Measurements from ENCODE around the gene LYZL6. TPM values are rescaled to one million over a fixed set of nuclear protein-coding genes. Genes with fewer than 3 reads are reported as not detected.
A peak's percentile ranks its signal among the peaks of the same experiment; 100 is the strongest.

The LYZL6 gene
- total RNA-seq (2012; rRNA removed): not detected in 2 replicates

- H3K27me3 ChIP-seq (ENCODE audit: control insufficient read depth, insufficient read depth, low read length): peaks cover 4% of the 10 kb centered on the region
- H3K9me3 ChIP-seq (replicated peaks; ENCODE audit: low read length): no peaks in the 10 kb centered on the region
- H3K4me3 ChIP-seq (ENCODE audit: low read length): no peak within 1 kb of the TSS
- H3K36me3 ChIP-seq (ENCODE audit: insufficient read depth, low read length): no peaks in the 10 kb centered on the region
- H3K9ac ChIP-seq (ENCODE audit: low read depth, low read length): no peak within 1 kb of the TSS
- no peaks in the 10 kb centered on the region for H3K4me1 ChIP-seq (ENCODE audit: control insufficient read depth, insufficient read depth, low read length)
- no peak within 1 kb of the TSS for H3K4me2 ChIP-seq (ENCODE audit: low read length)
Measured at GRCh38 chr17:35943537-35943936, at the start of gene LYZL6. TSS of gene LYZL6 (minus strand) at chr17:35943713. CDS start at chr17:35939356, 4,357 bp downstream.

- H3K4me2 ChIP-seq (ENCODE audit: low read length): no peak overlapping the region
- H3K4me1 ChIP-seq (ENCODE audit: control insufficient read depth, insufficient read depth, low read length): no peaks in the 10 kb centered on the region
- peaks cover 3% of the 10 kb centered on the region for H3K27me3 ChIP-seq (ENCODE audit: control insufficient read depth, insufficient read depth, low read length)
- no peaks in the 10 kb centered on the region for H3K36me3 ChIP-seq (ENCODE audit: insufficient read depth, low read length)
- H3K4me3 ChIP-seq (ENCODE audit: low read length): no peak overlapping the region
- H3K9me3 ChIP-seq (replicated peaks; ENCODE audit: low read length): no peaks in the 10 kb centered on the region
- H3K9ac ChIP-seq (ENCODE audit: low read depth, low read length): no peak overlapping the region
Measured at GRCh38 chr17:35991075-35991474, 47.6 kb upstream of the LYZL6 start.

GRCh38 chr17:35988164-35988563 lies 44.7 kb upstream of the LYZL6 start:
- no peaks in the 10 kb centered on the region for H3K4me1 ChIP-seq (ENCODE audit: control insufficient read depth, insufficient read depth, low read length)
- H3K9me3 ChIP-seq (replicated peaks; ENCODE audit: low read length): no peaks in the 10 kb centered on the region
- peaks cover 3% of the 10 kb centered on the region for H3K27me3 ChIP-seq (ENCODE audit: control insufficient read depth, insufficient read depth, low read length)
- no peak overlapping the region for H3K4me3 ChIP-seq (ENCODE audit: low read length)
- no peaks in the 10 kb centered on the region for H3K36me3 ChIP-seq (ENCODE audit: insufficient read depth, low read length)
- H3K4me2 ChIP-seq (ENCODE audit: low read length): no peak overlapping the region
- H3K9ac ChIP-seq (ENCODE audit: low read depth, low read length): no peak overlapping the region

GRCh38 chr17:35986643-35987042 lies 43.1 kb upstream of the LYZL6 start, which contains the start of gene CCL14:
TSS of gene CCL14 (minus strand) at chr17:35986729. CDS start at chr17:35986649, 80 bp downstream.
- no peak within 1 kb of the TSS for H3K4me3 ChIP-seq (ENCODE audit: low read length)
- peaks cover 7% of the 10 kb centered on the region for H3K27me3 ChIP-seq (ENCODE audit: control insufficient read depth, insufficient read depth, low read length)
- H3K36me3 ChIP-seq (ENCODE audit: insufficient read depth, low read length): no peaks in the 10 kb centered on the region
- no peaks in the 10 kb centered on the region for H3K9me3 ChIP-seq (replicated peaks; ENCODE audit: low read length)
- no peak within 1 kb of the TSS for H3K4me2 ChIP-seq (ENCODE audit: low read length)
- no peak within 1 kb of the TSS for H3K9ac ChIP-seq (ENCODE audit: low read depth, low read length)
- H3K4me1 ChIP-seq (ENCODE audit: control insufficient read depth, insufficient read depth, low read length): no peaks in the 10 kb centered on the region

GRCh38 chr17:35984140-35984539 lies 40.6 kb upstream of the LYZL6 start:
- no peaks in the 10 kb centered on the region for H3K9me3 ChIP-seq (replicated peaks; ENCODE audit: low read length)
- H3K27me3 ChIP-seq (ENCODE audit: control insufficient read depth, insufficient read depth, low read length): peaks cover 10% of the 10 kb centered on the region
- H3K36me3 ChIP-seq (ENCODE audit: insufficient read depth, low read length): no peaks in the 10 kb centered on the region
- no peak overlapping the region for H3K9ac ChIP-seq (ENCODE audit: low read depth, low read length)
- no peak overlapping the region for H3K4me2 ChIP-seq (ENCODE audit: low read length)
- H3K4me1 ChIP-seq (ENCODE audit: control insufficient read depth, insufficient read depth, low read length): no peaks in the 10 kb centered on the region
- H3K4me3 ChIP-seq (ENCODE audit: low read length): no peak overlapping the region

- Histone ChIP-seq H3K4me2 (ENCODE audit: low read length) (no peak overlapping the region), H3K27me3 (ENCODE audit: control insufficient read depth, insufficient read depth, low read length) (peaks cover 9% of the 10 kb centered on the region), H3K36me3 (ENCODE audit: insufficient read depth, low read length) (no peaks in the 10 kb centered on the region), H3K4me1 (ENCODE audit: control insufficient read depth, insufficient read depth, low read length) (no peaks in the 10 kb centered on the region), H3K4me3 (ENCODE audit: low read length) (no peak overlapping the region), H3K9me3 (replicated peaks; ENCODE audit: low read length) (no peaks in the 10 kb centered on the region), H3K9ac (ENCODE audit: low read depth, low read length) (no peak overlapping the region)
Measured at GRCh38 chr17:35982409-35983191, 39.1 kb upstream of the LYZL6 start.

- Histone ChIP-seq H3K36me3 (ENCODE audit: insufficient read depth, low read length) (no peaks in the 10 kb centered on the region), H3K4me2 (ENCODE audit: low read length) (no peak overlapping the region)
Measured at GRCh38 chr17:35981908-35982330, 38.4 kb upstream of the LYZL6 start.

GRCh38 chr17:35981246-35981645 lies 37.7 kb upstream of the LYZL6 start, which contains the start of gene CCL16:
TSS of gene CCL16 (minus strand) at chr17:35981497. CDS start at chr17:35981420, 77 bp downstream.
- Histone ChIP-seq H3K4me2 (ENCODE audit: low read length) (no peak within 1 kb of the TSS), H3K9me3 (replicated peaks; ENCODE audit: low read length) (no peaks in the 10 kb centered on the region), H3K4me1 (ENCODE audit: control insufficient read depth, insufficient read depth, low read length) (no peaks in the 10 kb centered on the region), H3K4me3 (ENCODE audit: low read length) (no peak within 1 kb of the TSS), H3K27me3 (ENCODE audit: control insufficient read depth, insufficient read depth, low read length) (peaks cover 13% of the 10 kb centered on the region), H3K9ac (ENCODE audit: low read depth, low read length) (no peak within 1 kb of the TSS), H3K36me3 (ENCODE audit: insufficient read depth, low read length) (no peaks in the 10 kb centered on the region)

More at GRCh38 chr17:35981908-35982330, 38.4 kb upstream of the LYZL6 start:
- no peak overlapping the region for H3K9ac ChIP-seq (ENCODE audit: low read depth, low read length)
- H3K27me3 ChIP-seq (ENCODE audit: control insufficient read depth, insufficient read depth, low read length): peaks cover 13% of the 10 kb centered on the region
- H3K9me3 ChIP-seq (replicated peaks; ENCODE audit: low read length): no peaks in the 10 kb centered on the region
- H3K4me3 ChIP-seq (ENCODE audit: low read length): no peak overlapping the region
- no peaks in the 10 kb centered on the region for H3K4me1 ChIP-seq (ENCODE audit: control insufficient read depth, insufficient read depth, low read length)

GRCh38 chr17:35978346-35978745 lies 34.8 kb upstream of the LYZL6 start:
- Histone ChIP-seq H3K9me3 (replicated peaks; ENCODE audit: low read length) (no peaks in the 10 kb centered on the region), H3K36me3 (ENCODE audit: insufficient read depth, low read length) (no peaks in the 10 kb centered on the region), H3K4me2 (ENCODE audit: low read length) (no peak overlapping the region), H3K27me3 (ENCODE audit: control insufficient read depth, insufficient read depth, low read length) (peaks cover 13% of the 10 kb centered on the region), H3K4me3 (ENCODE audit: low read length) (no peak overlapping the region), H3K9ac (ENCODE audit: low read depth, low read length) (no peak overlapping the region), H3K4me1 (ENCODE audit: control insufficient read depth, insufficient read depth, low read length) (peaks cover 8% of the 10 kb centered on the region)

GRCh38 chr17:35977509-35977908 lies 34.0 kb upstream of the LYZL6 start:
- no peak overlapping the region for H3K4me2 ChIP-seq (ENCODE audit: low read length)
- H3K4me3 ChIP-seq (ENCODE audit: low read length): no peak overlapping the region
- no peaks in the 10 kb centered on the region for H3K9me3 ChIP-seq (replicated peaks; ENCODE audit: low read length)
- no peak overlapping the region for H3K9ac ChIP-seq (ENCODE audit: low read depth, low read length)
- no peaks in the 10 kb centered on the region for H3K36me3 ChIP-seq (ENCODE audit: insufficient read depth, low read length)
- H3K4me1 ChIP-seq (ENCODE audit: control insufficient read depth, insufficient read depth, low read length): peaks cover 14% of the 10 kb centered on the region
- H3K27me3 ChIP-seq (ENCODE audit: control insufficient read depth, insufficient read depth, low read length): peaks cover 12% of the 10 kb centered on the region

GRCh38 chr17:35973333-35974260 lies 30.1 kb upstream of the LYZL6 start:
- Histone ChIP-seq H3K4me3 (ENCODE audit: low read length) (no peak overlapping the region), H3K9me3 (replicated peaks; ENCODE audit: low read length) (no peaks in the 10 kb centered on the region), H3K36me3 (ENCODE audit: insufficient read depth, low read length) (no peaks in the 10 kb centered on the region), H3K4me2 (ENCODE audit: low read length) (peak overlapping the region; percentile 30), H3K9ac (ENCODE audit: low read depth, low read length) (no peak overlapping the region), H3K27me3 (ENCODE audit: control insufficient read depth, insufficient read depth, low read length) (peaks cover 12% of the 10 kb centered on the region), H3K4me1 (ENCODE audit: control insufficient read depth, insufficient read depth, low read length) (peaks cover 14% of the 10 kb centered on the region)

Data from skeletal muscle satellite cell (primary cell).